Measurements from ENCODE around the gene KIF3B. TPM values are rescaled to one million over a fixed set of nuclear protein-coding genes. Genes with fewer than 3 reads are reported as not detected.
"Not testable (repeated sequence)": the region's sequence is repeated elsewhere in the genome, so short reads cannot be mapped to it uniquely, and the experiment has no call there.

Gene KIF3B
- total RNA-seq, 1 donor from 2014 or later: 19.0 TPM

- DNase-seq (ENCODE audit: low read depth): no peak
- no peak for TF ChIP-seq CTCF (conservative IDR thresholded peaks at IDR 0.05; ENCODE audit: low read depth, low read length)
- H3K4me3 ChIP-seq (ENCODE audit: low read depth, low read length): no peak overlapping the region
Observed at GRCh38 chr20:32350421-32350820, 73.0 kb downstream of the KIF3B start.

GRCh38 chr20:32352121-32352720 is 74.8 kb downstream of the KIF3B start:
- no peak for TF ChIP-seq CTCF (conservative IDR thresholded peaks at IDR 0.05; ENCODE audit: low read depth, low read length)
- DNase-seq (ENCODE audit: low read depth): no peak
- no peak overlapping the region for H3K4me3 ChIP-seq (ENCODE audit: low read depth, low read length)

GRCh38 chr20:32353848-32354496 is 76.5 kb downstream of the KIF3B start:
- no peak overlapping the region for H3K4me3 ChIP-seq (ENCODE audit: low read depth, low read length)
- no peak for TF ChIP-seq CTCF (conservative IDR thresholded peaks at IDR 0.05; ENCODE audit: low read depth, low read length)
- DNase-seq (ENCODE audit: low read depth): no peak

- H3K4me3 ChIP-seq (ENCODE audit: low read depth, low read length): no peak overlapping the region
- TF ChIP-seq CTCF (conservative IDR thresholded peaks at IDR 0.05; ENCODE audit: low read depth, low read length): no peak
- no peak for DNase-seq (ENCODE audit: low read depth)
Observed at GRCh38 chr20:32354592-32355416, 77.4 kb downstream of the KIF3B start.

- no peak overlapping the region for H3K4me3 ChIP-seq (ENCODE audit: low read depth, low read length)
- no peak for TF ChIP-seq CTCF (conservative IDR thresholded peaks at IDR 0.05; ENCODE audit: low read depth, low read length)
- no peak for DNase-seq (ENCODE audit: low read depth)
Observed at GRCh38 chr20:32355417-32355841, 78.0 kb downstream of the KIF3B start.

GRCh38 chr20:32355907-32356621 is 78.6 kb downstream of the KIF3B start:
- H3K4me3 ChIP-seq (ENCODE audit: low read depth, low read length); DNase-seq (ENCODE audit: low read depth): not testable (repeated sequence)

All from epithelial cell of proximal tubule (primary cell).